LNCaP clone FGC (cell line): ENCODE results near the gene DGKD.
A peak's percentile ranks its signal among the peaks of the same experiment; 100 is the strongest.

Source experiments
- DNase-seq: peaks from one replicate; pipeline ENCODE4 v3.0.0-alpha.2; 2011; ENCODE audit warnings: low read depth
- H3K4me3 ChIP-seq: 2 replicates; pipeline ENCODE4 v1.5.1; 2011; ENCODE audit warnings: mild to moderate bottlenecking, low read depth, low read length, control low read depth
- TF ChIP-seq, protein P1 (sequence below): IDR thresholded peaks from 2 replicates; pipeline ENCODE4 v1.5.1; 2012; ENCODE audit warnings: mild to moderate bottlenecking; ENCODE audit not compliant: control insufficient read depth, insufficient read depth; ENCODE audit errors: extremely low read depth

The DGKD gene

GRCh38 chr2:233375490-233376314 lies 21.4 kb downstream of the DGKD start:
- no peak for DNase-seq
- TF ChIP-seq, protein P1, sequence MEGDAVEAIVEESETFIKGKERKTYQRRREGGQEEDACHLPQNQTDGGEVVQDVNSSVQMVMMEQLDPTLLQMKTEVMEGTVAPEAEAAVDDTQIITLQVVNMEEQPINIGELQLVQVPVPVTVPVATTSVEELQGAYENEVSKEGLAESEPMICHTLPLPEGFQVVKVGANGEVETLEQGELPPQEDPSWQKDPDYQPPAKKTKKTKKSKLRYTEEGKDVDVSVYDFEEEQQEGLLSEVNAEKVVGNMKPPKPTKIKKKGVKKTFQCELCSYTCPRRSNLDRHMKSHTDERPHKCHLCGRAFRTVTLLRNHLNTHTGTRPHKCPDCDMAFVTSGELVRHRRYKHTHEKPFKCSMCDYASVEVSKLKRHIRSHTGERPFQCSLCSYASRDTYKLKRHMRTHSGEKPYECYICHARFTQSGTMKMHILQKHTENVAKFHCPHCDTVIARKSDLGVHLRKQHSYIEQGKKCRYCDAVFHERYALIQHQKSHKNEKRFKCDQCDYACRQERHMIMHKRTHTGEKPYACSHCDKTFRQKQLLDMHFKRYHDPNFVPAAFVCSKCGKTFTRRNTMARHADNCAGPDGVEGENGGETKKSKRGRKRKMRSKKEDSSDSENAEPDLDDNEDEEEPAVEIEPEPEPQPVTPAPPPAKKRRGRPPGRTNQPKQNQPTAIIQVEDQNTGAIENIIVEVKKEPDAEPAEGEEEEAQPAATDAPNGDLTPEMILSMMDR: no peak
- no peak overlapping the region for H3K4me3 ChIP-seq

- TF ChIP-seq, protein P1: no peak
- no peak overlapping the region for H3K4me3 ChIP-seq
- DNase-seq: no peak
These were observed 24.7 kb downstream of the DGKD start for GRCh38 chr2:233379034-233379433.

DNA sequence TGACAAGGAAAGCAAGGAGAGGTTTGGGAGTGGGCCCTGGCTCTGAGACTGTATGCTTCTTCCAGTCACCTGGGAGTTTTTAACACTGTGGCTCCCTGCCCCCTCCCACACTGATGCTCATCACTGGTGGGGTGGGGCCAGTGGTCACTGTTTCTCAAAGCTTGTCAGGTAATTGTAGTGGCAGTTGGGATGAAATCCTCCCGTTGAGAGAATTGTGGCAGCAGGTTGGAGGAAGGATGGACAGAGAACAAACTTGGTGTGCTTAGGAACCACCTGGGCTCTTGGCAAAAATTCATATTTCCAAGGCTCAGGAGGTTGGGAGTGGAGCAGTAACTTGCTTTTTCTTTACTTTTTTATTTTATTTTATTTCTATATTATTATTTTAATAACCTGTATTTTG lies 25.1 kb downstream of the DGKD start:
- TF ChIP-seq, protein P1: no peak
- DNase-seq: no peak
- no peak overlapping the region for H3K4me3 ChIP-seq

DNA sequence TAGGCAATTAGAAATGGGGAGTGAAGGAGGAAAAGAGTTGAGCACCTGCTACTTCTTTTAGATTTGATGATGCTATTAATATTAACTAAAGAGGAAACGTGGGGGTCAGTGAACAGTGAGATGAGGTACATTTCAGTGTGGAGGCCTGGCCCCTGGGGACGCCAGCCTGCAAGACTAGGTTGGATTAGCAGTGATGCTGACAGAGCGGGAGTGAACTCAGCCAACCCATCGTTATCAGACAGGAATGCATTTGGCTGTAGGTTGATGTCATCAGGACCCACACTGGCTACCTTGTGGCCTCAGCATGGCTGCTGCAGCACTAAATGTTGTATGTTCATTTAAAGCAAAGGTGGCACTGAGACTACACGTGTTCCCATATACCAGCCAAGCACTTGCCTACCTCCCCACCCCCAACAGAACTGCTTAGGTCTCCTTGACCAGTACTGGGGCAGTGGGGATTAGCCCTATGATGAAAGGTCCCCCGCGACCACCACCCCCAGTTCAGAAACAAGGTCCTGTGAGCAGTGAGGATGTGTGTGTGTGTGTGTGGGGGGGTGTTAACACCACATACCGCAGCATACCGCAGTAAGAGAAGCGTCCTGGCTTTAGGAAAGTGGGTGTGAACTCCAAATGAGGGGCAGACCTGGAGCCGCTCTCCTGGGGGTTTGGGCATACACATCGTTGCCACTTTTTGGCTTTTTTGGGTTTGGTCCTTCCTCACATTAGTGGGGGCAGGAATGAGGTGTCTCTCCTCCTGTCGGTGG lies 26.0 kb downstream of the DGKD start:
- no peak for DNase-seq
- TF ChIP-seq, protein P1: no peak

DNA sequence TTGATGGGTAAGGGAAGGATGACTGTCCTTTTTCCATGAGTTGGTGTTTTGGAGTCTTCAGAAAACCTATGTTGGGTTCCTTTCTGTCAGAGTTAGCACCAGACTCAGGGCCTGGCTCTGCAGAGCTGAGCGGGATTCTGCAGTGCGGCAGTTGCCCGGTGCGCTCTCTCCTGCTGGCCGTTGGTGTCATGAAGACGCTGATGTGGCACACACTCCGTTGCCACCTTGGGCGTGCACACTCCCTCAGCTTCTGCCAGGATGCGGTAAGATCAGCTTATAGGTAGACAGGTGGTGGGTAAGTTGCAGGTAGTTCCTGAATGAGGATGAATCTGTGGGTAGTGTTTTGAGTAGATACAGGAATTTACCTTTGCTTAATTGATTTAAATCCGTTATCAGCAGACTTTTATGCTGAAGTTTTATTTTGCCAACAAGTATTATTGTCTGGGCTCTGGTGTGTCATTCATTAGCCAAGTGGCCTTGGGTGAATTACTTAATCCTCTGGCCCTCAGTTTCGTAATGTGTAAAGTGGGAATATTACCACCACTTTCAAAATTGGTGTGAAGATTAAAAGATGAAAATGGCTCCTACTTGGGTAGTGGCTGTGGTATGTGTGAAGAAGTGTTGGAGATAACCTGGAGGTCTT lies 26.8 kb downstream of the DGKD start:
- no peak for DNase-seq
- TF ChIP-seq, protein P1: no peak
- no peak overlapping the region for H3K4me3 ChIP-seq

More for the DNA sequence above, 26.0 kb downstream of the DGKD start:
- no peak overlapping the region for H3K4me3 ChIP-seq

GRCh38 chr2:233381638-233381995 lies 27.3 kb downstream of the DGKD start:
- no peak overlapping the region for H3K4me3 ChIP-seq
- TF ChIP-seq, protein P1: no peak
- DNase-seq: peak; percentile 82
